Activated CD4-positive, alpha-beta T cell treated with anti-CD3 and anti-CD28 coated beads for 1 hour (primary cell): ENCODE results near the gene RNU6-7.

Source experiments
- DNase-seq: peaks from one replicate; pipeline ENCODE4 v3.0.0-alpha.2; 2020

The RNU6-7 gene

GRCh38 chr14:32201816-32202490 lies at the start of gene RNU6-7:
RNU6-7 (plus strand) TSS chr14:32202045.
- no peak for DNase-seq

DNA sequence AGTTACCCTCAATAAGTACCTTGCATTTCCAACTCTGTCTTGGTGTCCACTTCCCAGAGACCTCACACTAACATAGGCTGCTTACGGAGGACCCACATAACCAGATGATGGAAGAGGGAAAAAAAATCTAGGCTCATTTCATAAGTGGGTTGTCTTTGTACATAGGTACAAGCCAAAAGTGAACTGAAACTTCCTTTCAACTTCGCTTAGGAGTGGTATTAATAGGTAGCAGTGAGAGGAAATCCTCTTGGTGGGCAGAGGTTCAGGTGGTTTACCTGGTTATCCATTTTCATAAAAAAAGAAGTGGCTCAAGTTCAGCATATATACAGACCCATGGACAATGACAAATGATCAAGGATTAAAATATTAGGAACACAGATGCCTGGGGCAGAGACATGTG lies 35.8 kb upstream of the RNU6-7 start:
- DNase-seq = no peak

DNA sequence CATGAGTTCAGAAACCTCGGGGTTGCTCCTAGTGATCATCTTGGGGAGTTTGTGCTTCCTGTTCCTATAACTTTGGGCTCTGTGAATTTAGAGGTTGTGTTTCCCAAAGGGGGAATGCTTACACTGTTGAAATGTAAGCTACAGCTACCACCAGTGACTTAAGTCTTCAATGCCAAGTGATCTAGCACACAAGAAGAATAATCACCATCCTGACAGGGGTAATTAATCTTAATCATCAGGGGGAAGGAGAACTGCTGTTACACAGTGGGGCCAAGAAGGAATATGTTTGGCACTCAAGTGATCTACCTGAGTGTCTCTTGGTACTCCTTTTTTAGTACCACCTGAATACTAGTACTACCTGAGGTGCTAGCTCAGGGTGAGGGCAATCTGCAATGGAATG lies 34.9 kb upstream of the RNU6-7 start:
- DNase-seq = no peak

DNA sequence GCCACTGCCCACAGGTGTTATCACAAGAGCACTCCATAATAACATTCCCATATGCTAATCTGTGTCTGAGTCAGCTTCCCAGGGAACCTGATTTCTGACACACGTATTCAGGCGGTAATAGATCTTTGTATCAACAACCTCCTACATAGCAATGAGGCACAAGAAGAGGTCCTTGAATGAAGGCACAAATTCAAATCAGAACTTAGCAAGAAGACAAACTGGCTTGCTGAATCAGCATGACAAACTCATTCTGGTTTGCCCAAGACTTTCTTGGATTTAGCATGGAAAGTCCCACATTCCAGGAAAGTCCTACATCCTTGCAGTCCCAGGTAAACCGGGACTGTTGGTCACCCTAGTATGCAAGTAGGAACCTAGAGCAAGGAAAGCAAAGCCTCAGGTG lies 33.9 kb upstream of the RNU6-7 start:
- DNase-seq = no peak

DNA sequence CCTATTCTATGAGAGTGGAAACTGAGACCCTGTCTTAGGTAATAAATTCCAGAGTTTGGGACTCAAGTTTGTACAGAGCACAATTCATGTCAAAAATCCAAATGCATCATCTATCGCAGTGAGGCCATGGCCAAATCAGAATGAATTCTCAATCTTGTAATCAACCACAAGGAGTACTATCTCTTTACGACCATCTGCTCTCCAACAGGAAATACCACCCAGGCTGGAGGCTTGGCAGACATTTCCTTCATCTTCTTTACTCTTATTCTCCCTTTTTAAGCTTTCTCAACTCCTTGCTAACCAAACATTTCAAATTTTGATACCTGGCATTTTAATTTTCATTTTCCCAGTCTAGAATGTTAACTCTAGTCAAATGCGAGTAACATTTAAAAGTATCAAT lies 32.7 kb upstream of the RNU6-7 start:
- no peak for DNase-seq

- no peak for DNase-seq
These were observed 30.4 kb upstream of the RNU6-7 start for GRCh38 chr14:32171469-32171868.

GRCh38 chr14:32183151-32184058 lies 18.4 kb upstream of the RNU6-7 start:
- no peak for DNase-seq

DNA sequence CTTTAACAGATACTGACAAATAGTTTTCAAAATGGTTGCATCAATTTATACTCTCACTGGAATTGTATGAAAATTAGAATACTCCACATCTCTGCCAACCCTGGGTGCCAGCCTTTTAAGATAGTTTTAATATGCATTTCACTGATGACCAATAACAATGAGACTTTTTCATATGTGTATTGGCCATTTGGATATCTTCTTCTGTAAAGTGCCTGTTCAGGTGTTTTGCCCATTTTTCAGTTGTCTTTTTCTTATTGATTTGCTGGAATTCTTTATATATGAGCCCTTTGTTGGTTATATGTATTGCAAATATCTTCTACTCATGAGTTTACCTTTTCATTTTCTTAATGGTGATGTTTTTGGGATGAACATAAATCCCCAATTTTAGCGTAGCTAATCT lies 16.7 kb upstream of the RNU6-7 start:
- DNase-seq = no peak

- DNase-seq = no peak
These were observed 15.6 kb upstream of the RNU6-7 start for GRCh38 chr14:32186248-32186647.

DNA sequence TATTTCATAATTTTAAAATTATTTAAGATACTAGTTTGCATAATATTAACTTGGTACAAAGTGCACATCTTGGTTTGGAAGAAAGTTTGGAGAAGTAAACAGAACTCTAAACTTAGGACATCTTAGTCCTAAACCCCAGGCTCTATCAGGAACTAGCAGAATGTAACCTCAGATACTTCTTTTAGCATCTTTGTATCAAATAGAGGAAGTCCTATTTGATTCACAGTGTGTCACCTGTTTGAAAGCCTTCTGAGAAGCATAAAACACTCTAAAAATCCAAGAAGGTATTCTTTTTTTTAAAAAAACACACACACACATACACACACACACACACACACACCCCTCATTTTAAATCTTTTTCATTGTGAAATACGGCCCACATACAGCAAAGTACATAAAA lies 12.0 kb upstream of the RNU6-7 start:
- DNase-seq = no peak

- no peak for DNase-seq
These were observed 11.2 kb upstream of the RNU6-7 start for GRCh38 chr14:32190673-32191072.

GRCh38 chr14:32192712-32193373 lies 9.0 kb upstream of the RNU6-7 start:
- DNase-seq = no peak

- no peak for DNase-seq
These were observed 8.3 kb upstream of the RNU6-7 start for GRCh38 chr14:32193532-32193931.

DNA sequence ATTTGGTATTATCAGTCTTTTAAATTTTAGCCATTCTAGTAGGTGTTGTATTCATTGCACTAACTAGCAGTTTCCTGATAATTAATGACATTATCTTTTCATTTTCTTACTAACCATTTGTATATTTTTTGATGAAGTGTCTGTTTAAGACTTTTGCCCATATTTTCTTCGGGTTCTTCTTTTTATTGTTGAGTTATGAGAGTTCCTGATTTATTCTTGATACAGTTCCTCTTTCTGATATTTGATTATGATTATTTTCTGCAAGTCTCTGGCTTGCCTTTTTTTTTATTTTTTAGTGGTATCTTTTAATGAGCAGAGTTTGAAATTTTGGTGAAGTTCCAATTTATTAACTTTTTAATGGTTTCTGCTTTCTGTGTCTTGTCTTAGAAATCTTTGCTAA lies 6.2 kb upstream of the RNU6-7 start:
- DNase-seq = no peak

DNA sequence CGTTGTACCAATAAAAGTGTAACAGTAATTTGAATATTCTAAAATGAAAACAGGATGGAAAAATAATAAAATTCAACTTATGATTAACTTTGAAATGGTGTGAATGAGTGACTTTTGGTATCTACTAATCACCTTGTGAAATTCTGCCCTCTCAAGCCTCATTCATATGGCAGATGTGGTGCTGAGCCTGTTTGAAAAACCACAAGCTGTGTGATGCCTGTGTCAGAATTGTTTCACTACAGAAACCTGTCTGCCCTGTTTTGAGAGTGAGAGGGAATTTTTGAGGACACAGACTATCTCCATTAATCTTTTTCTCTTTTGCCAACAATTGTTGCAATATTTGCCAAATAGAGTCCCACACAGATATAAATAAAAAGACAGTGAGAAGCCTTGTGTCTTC lies 3.9 kb upstream of the RNU6-7 start:
- DNase-seq = no peak

DNA sequence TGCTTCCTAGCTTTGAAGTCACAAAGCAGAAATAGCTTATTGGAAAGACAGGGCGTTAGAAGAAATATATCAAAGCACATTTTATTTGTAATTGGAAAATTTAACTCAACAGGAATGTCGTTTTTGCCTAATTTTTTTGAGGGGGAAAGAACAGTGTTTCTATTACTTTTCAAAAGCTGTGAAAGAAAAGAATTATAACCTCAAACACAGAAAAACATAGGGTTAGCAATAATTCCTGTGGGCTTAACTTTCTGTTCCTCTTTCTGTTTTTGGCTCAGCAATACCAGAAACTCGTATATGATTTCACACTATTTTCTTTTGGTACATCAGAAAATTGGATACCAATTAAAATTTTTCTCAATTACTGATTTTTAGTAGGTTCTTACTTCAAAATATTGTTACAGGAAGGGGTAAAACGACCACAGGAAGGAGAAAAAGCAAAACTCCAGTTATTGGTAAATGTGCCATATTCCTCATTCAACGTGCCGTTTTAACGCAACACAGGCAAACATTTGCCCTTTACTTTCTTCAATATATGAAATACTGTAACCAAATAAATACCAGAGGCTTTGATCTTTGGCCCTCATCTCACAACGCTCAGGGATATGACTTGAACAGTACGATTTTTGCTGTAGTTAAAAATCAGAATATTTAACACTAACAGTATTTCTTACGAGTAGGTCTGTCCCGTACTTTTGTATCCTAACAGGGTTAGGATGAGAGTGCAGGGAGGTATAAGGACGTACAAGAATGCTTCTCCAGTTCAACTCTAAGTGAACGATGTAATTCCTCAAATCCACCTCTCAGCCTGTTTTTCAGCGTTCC lies 1.3 kb upstream of the RNU6-7 start:
- DNase-seq = no peak

DNA sequence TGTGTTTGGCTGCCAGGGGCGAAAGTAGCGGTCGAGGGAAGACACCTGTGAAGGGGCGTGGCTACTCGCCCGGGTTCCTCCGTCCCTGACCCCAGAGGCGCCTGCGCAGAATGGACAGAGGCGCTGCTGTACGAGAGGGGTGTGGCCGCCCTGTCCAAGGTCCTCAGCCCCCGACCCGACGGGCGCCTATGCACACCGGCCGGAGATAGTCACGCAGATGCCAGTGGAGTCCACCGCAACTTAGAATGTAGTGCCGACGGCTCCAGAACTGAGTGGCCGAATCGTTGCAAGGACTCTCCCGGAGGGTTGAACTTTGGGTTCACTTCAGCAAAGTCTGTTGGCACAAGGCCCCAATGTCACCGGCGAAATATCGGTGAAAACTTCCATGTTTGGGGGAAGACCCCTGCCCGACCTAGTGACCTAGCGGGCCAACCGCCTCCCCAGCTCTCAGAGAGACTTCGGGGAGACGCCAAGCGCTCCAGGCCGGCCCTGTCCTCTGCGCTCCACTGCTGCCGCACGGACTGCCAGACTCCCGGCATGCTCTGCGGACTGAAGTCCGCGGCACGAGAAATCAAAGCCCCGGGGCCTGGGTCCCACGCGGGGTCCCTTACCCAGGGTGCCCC lies 541 bp upstream of the RNU6-7 start:
- peak; percentile 56 for DNase-seq

DNA sequence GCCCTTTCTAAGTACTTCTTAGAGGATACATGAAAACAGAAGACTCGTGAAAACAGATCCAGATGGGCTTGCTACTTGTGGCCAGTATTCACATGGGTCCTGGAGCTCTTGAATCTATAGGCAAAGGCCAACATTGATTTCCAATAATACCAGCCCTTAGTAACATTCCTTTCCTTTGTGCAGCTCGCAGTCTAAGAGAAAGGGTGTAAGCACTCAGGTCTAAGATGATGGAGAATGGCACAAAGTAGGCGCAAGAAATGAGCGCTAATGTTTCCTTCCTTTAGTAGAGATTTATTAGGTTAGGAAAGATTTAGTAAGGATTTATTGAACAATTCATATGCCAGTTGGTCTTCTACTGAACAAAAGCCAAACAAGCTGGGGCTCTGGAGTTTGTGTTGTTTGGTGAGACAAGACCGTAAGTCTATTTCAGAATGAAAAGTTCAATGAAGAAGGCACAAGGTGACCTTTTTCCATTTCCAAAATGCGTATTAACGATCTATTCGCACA lies 699 bp downstream of the RNU6-7 start:
- DNase-seq = no peak

DNA sequence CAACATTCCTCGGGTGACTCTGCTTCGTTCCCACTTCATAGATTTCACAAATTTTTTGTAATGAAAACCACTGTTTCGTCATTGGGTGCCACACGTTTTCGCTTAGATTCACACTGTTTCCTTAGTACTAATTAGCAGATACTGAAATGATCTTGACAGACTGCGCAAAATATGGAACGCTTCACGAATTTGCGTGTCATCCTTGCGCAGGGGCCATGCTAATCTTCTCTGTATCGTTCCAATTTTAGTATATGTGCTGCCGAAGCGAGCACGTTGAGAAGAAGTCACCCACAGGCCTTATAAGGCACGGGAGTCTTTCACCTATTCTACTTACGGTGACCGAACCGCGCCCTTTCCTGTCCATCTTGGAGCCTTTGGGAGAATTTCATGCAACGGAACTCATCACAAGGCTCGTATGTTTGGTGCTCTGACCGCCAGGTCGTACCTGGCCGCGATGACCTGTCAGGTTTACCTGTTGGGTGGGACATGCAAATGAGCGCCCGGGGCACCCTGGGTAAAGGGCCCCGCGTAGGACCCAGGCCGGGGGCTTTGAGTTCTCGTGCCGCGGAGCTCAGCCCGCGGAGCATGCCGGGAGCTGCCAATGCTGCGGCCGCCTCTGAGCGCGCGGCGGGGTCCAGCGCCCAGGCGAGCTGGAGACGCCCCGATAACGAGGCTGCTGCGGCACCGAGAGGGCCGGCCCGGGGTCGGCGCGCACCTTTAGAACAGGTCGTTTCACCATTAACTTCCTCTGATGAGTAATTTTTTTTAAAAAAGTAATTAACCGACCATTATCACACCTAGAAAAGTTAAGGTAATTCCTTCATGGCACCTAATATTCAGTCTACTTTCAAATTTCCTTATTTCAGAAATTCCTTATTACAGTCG lies 1.4 kb downstream of the RNU6-7 start, which contains the start of gene RNU6-8:
Gene RNU6-8, minus strand, starts transcription at position 272 of the 885 bp plus-strand sequence.
- DNase-seq = peak; percentile 86

GRCh38 chr14:32203928-32204357 lies 2.1 kb downstream of the RNU6-7 start:
- no peak for DNase-seq

GRCh38 chr14:32205554-32205953 lies 3.7 kb downstream of the RNU6-7 start:
- DNase-seq = no peak
